HG03565 (cell line): ENCODE results near the gene OSBPL2.
A peak's percentile ranks its signal among the peaks of the same experiment; 100 is the strongest.

Experiments
- ATAC-seq: cut with Tn5 transposase; IDR thresholded peaks from one replicate; pipeline ENCODE4 v1.9.1; 2021; ENCODE audit warnings: mild to moderate bottlenecking, moderate library complexity; ENCODE audit not compliant: unreplicated experiment

OSBPL2 gene

GRCh38 chr20:62237801-62238568 lies at the start of gene OSBPL2:
TSS of gene OSBPL2 (plus strand) at chr20:62238521. CDS start at chr20:62256185, 17,664 bp downstream.
- peak; percentile 97 for ATAC-seq

GRCh38 chr20:62190639-62191411 lies 47.5 kb upstream of the OSBPL2 start:
- ATAC-seq, result no peak

- ATAC-seq, result no peak
These were observed 46.4 kb upstream of the OSBPL2 start for GRCh38 chr20:62191781-62192559.

GRCh38 chr20:62192635-62193034 lies 45.7 kb upstream of the OSBPL2 start:
- ATAC-seq, result no peak

GRCh38 chr20:62193079-62194025 lies 45.0 kb upstream of the OSBPL2 start:
- ATAC-seq, result no peak

DNA sequence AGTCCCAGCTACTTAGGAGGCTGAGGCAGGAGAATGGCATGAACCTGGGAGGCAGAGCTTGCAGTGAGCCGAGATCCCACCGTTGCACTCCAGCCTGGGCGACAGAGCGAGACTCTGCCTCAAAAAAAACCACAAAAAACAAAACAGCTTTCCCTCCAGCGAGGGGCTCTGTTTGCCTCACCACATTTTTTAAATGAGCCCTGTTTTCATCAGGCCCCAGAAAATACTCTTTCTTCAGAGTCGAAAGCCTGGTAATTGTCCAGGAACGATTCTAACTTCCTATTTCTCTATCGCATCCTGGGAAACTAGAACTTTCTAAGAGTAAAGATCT lies 43.3 kb upstream of the OSBPL2 start:
- no peak for ATAC-seq

GRCh38 chr20:62195736-62196135 lies 42.6 kb upstream of the OSBPL2 start:
- ATAC-seq, result no peak

- ATAC-seq, result no peak
These were observed 42.0 kb upstream of the OSBPL2 start for GRCh38 chr20:62196286-62196685.

- ATAC-seq, result no peak
These were observed 41.0 kb upstream of the OSBPL2 start for GRCh38 chr20:62197311-62197710.

GRCh38 chr20:62197801-62198200 lies 40.5 kb upstream of the OSBPL2 start:
- ATAC-seq, result no peak

GRCh38 chr20:62198496-62198895 lies 39.8 kb upstream of the OSBPL2 start:
- ATAC-seq, result no peak

DNA sequence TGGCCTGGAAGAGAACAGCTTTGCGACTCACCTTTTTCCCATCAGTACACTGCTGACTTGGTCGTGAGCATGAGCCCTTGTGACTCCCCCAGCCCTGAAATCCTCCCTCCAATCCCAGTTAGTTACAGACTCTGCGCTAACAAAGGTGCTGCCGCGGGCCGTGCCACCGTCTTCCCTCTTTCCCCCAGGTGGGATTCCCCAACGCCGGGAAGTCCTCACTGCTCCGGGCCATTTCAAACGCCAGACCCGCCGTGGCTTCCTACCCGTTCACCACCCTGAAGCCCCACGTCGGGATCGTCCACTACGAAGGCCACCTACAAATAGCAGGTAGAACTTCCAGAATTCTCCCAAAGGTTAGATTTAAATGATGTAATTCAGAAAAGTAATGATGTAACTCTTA lies 39.4 kb upstream of the OSBPL2 start:
- no peak for ATAC-seq

GRCh38 chr20:62200491-62201172 lies 37.7 kb upstream of the OSBPL2 start:
- ATAC-seq, result no peak

- peak; percentile 59 for ATAC-seq
These were observed 36.9 kb upstream of the OSBPL2 start for GRCh38 chr20:62201173-62202082.

DNA sequence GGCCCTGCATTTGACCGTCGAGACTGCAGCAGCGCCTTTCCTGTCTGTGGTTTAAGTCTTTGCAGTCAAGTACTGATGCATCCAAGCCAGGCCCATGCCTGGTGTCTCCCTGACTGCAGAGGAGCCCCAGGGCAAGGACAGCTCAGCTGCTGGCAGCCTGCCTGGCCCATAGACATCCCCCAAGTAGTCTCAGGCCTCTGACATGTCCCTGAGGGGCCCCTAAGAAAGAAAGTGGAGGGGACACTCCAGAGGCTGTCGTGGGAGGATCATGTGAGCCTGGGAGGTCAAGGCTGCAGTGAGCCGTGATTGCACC lies 36.3 kb upstream of the OSBPL2 start:
- ATAC-seq, result peak; percentile 22

- ATAC-seq, result no peak
These were observed 35.5 kb upstream of the OSBPL2 start for GRCh38 chr20:62202676-62203377.

DNA sequence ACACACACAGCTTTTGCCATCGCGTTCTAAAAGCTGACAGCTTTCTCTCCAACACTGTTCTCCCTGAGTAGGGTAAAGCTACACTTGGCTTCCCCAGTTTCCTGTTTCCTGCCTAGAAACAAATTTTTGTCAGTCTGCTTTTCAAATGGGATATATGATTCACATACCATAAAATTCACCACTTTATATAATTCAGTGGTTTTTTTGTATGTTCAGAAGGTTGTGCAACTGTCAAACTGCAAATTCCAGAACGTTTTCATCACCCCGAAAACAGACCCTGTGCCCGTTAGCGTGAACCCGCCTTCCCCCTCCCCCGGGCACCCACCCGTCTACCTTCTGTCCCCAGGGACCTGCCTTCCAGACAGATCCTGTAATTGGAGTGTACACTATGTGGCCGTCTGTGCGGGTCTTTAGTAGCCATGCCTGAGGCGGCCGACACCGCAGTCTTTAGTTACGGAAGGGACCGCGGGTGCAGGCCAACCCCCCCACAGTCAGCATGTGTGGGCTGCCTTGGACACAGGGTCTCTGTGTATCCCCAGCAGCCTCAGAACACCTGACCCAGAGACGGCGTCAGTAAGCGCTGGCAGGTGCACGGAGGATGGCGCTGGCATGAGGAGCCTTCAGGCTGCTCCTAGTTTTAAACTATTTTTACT lies 34.8 kb upstream of the OSBPL2 start:
- ATAC-seq, result no peak
